Parietal lobe (tissue), 2 donors: Measurements from ENCODE around the gene TRIM64. TPM values are rescaled to one million over a fixed set of nuclear protein-coding genes. Genes with fewer than 3 reads are reported as not detected.

ENCODE experiments used
- small RNA-seq: library from RNA; depleted of rRNA; stranded (forward); fragments of <200 nt; gene quantifications from one replicate; pipeline ENCODE3, GENCODE V24; 2014; ENCODE audit warnings: low replicate concordance
- total RNA-seq: library from RNA; depleted of rRNA; stranded (reverse); fragments of >200 nt; gene quantifications from one replicate; pipeline ENCODE4 v1.2.3, GENCODE V29; 2014

The TRIM64 gene, protein sequence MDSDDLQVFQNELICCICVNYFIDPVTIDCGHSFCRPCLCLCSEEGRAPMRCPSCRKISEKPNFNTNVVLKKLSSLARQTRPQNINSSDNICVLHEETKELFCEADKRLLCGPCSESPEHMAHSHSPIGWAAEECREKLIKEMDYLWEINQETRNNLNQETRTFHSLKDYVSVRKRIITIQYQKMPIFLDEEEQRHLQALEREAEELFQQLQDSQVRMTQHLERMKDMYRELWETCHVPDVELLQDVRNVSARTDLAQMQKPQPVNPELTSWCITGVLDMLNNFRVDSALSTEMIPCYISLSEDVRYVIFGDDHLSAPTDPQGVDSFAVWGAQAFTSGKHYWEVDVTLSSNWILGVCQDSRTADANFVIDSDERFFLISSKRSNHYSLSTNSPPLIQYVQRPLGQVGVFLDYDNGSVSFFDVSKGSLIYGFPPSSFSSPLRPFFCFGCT
- total RNA-seq, result not detected

DNA sequence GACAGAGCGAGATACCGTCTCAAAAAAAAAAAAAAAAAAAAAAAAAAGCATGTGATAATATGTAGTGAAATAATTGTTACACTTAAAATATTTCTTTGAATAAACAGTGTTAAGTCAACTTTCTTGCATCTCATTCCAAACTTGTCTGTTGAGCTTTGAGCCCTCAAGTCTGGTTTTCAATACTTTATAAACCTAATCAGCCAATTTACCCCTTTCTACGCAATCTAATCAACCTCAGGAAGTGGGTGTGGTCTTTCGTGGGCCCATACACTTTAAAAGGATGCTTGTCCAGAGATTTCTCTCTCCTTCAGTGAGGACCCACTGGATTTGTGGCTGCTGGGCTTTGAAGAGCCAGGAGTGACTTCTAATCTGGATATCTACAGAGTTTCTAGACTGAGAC lies at the start of gene TRIM64:
Gene TRIM64 (plus strand): TSS at position 301 of the 400 bp plus-strand sequence. CDS start 2,467 bp downstream, outside the sequence.

DNA sequence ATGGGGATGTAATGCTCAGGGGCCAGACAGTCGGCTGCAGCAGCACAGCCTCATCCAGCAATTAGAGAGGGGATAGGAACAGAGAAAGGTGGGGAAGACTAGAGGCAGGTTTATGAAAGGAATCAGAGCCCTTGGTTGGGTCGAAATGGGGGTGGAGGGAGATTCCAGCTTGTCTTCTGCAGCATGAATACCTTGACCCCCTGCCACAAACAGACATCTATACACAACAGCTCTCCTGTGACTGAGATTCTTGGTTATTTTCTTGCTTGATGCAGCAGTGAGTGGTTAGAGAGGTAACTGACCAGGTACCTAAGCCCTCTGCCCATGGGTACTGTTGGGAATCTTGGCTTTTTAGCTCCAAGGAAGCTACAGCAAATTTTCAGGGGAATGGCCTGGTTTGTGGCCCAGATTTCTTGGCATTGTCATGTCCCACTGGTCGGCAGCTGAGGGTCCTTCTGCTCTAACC lies 43.6 kb upstream of the TRIM64 start, which contains the start of gene TRIM49D1:
Gene TRIM49D1 (minus strand): TSS at position 51 of the 466 bp plus-strand sequence. CDS start 4,535 bp downstream, outside the sequence.

DNA sequence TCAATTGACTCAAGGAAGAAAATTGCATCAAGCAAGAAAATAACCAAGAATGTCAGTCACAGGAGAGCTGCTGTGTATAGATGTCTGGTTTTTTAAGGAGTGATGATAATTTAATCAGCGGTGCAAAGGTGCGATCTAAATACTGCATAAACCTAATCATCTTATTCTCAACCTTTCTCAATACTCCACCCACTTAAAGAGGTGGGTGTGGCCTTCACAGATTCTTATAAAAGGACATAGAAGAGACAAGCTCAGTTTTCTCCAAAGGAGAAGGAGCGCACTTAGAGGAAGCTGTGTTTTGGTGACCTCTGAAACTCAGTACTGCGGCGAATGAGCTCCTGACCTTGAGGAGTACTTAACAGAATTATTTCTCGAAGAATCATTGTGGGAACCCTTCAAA lies 42.1 kb upstream of the TRIM64 start, which contains the start of gene TRIM49D2:
Gene TRIM49D2 (plus strand): TSS at position 301 of the 400 bp plus-strand sequence. CDS start 2,698 bp downstream, outside the sequence.

Small RNA genes lying within 50 kb of the gene (small RNA-seq; reads per million reads assigned to genes)
- gene AP004607.1, result not detected

Other genes starting within 250 kb of the TRIM64 start
- gene TRIM49, start 157.5 kb upstream of the TRIM64 start, total RNA-seq, result not detected
- gene TRIM64B, start 87.5 kb upstream of the TRIM64 start, total RNA-seq, result not detected
- not detected for gene TRIM49D1, start 43.8 kb upstream of the TRIM64 start, total RNA-seq
- not detected for gene TRIM49D2, start 42.0 kb upstream of the TRIM64 start, total RNA-seq
- not detected for gene TRIM49C, start 65.1 kb downstream of the TRIM64 start, total RNA-seq
- gene UBTFL1, start 119.9 kb downstream of the TRIM64 start, total RNA-seq, result not detected
- 9.1 TPM for gene NAALAD2, start 168.6 kb downstream of the TRIM64 start, total RNA-seq